ENCODE data around the gene POU6F2. TPM values are rescaled to one million over a fixed set of nuclear protein-coding genes. Genes with fewer than 3 reads are reported as not detected.

POU6F2 gene
- total and polyA plus RNA-seq, 2 of the 4 experiments (the other 2 are of a cell fraction), result not detected

DNA sequence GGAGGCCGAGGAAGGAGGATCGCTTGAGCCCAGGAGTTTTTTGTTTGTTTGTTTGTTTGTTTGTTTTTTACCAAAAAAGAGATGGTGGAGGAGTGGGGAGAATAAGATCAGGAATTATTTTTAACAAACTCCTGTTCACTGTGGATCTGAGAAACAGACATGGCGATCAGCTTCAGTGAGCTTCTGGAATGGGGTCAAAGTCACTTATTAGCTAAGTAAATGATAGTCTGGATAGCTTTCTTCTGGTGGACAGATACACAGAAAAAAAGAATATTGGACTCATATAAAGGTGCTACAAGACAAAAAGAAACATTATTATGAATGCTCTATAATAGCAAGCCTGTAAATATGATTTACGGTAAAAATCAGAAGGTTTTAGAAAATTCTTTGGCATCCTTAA lies 85.1 kb downstream of the POU6F2 start:
- Histone ChIP-seq H4K5ac (ENCODE audit: low read depth, low read length) (no peak overlapping the region), H3K36me3 (ENCODE audit: control insufficient read depth, insufficient read depth, low read length) (no peaks in the 10 kb centered on the region), H3K23ac (ENCODE audit: low read depth, low read length) (no peak overlapping the region), H3K4ac (ENCODE audit: low read depth, low read length) (no peak overlapping the region), H3K4me3 (ENCODE audit: insufficient read depth, low read depth, low read length) (no peak overlapping the region), H2BK5ac (ENCODE audit: low read depth, low read length, poor library complexity, severe bottlenecking) (no peak overlapping the region), H2BK120ac (ENCODE audit: low read depth, low read length) (no peak overlapping the region), H4K8ac (ENCODE audit: low read depth in 2 of 2, low read length in 2 of 2) (no peak overlapping the region), H3K9me3 (ENCODE audit: control insufficient read depth, insufficient read depth, low read length) (no peaks in the 10 kb centered on the region), H2AK5ac (ENCODE audit: low read depth, low read length) (no peak overlapping the region), H3K27ac (ENCODE audit: insufficient read depth, low read length) (no peak overlapping the region), H3K18ac (ENCODE audit: low read depth, low read length) (no peak overlapping the region), H2AFZ (replicated peaks; ENCODE audit: low read length, poor library complexity) (no peak overlapping the region), H3K79me1 (ENCODE audit: low read depth in 1 of 2, low read length in 2 of 2) (no peaks in the 10 kb centered on the region), H3K4me1 (ENCODE audit: control insufficient read depth, insufficient read depth, low read length) (no peaks in the 10 kb centered on the region), H3K4me2 (ENCODE audit: low read depth, low read length) (no peak overlapping the region), H2BK20ac (ENCODE audit: low read depth, low read length) (no peak overlapping the region), H4K20me1 (ENCODE audit: insufficient read depth, low read length) (no peaks in the 10 kb centered on the region), H3K9ac (ENCODE audit: low read depth, low read length) (no peak overlapping the region), H2BK15ac (ENCODE audit: low read depth, low read length) (no peak overlapping the region), H4K91ac (ENCODE audit: insufficient read depth, low read depth, low read length) (no peak overlapping the region), H3K56ac (ENCODE audit: extremely low read depth, insufficient read depth, low read length) (no peak overlapping the region), H3K27me3 (ENCODE audit: control insufficient read depth, insufficient read depth, low read length) (no peaks in the 10 kb centered on the region), H2AK9ac (replicated peaks; ENCODE audit: low read depth, low read length, poor library complexity) (no peak overlapping the region), H3K9me1 (ENCODE audit: insufficient read depth, low read length) (no peaks in the 10 kb centered on the region), H3K14ac (replicated peaks; ENCODE audit: low read depth, low read length) (no peak overlapping the region)
- DNase-seq (no peak), ATAC-seq (ENCODE audit: low read depth) (no peak)
- TF ChIP-seq POLR2A (IDR thresholded peaks at IDR 0.05; ENCODE audit: low read depth, low read length) (no peak), NFE2L2 (IDR thresholded peaks at IDR 0.05; ENCODE audit: low read depth, low read length) (no peak), FOS (IDR thresholded peaks at IDR 0.05; ENCODE audit: low read depth, low read length) (no peak), MXI1 (IDR thresholded peaks at IDR 0.05; ENCODE audit: borderline replicate concordance, low read depth, low read length) (no peak), CHD1 (IDR thresholded peaks at IDR 0.05; ENCODE audit: low read depth, low read length) (no peak), RAD21 (IDR thresholded peaks at IDR 0.05; ENCODE audit: low read length) (no peak), BHLHE40 (IDR thresholded peaks at IDR 0.05; ENCODE audit: low read depth, low read length) (no peak), SMC3 (IDR thresholded peaks at IDR 0.05; ENCODE audit: low read depth, low read length) (no peak), MAZ (IDR thresholded peaks at IDR 0.05; ENCODE audit: borderline replicate concordance, low read depth, low read length) (no peak), CEBPB (IDR thresholded peaks at IDR 0.05; ENCODE audit: low read depth, low read length) (no peak), RCOR1 (IDR thresholded peaks at IDR 0.05; ENCODE audit: insufficient replicate concordance, low read length) (no peak), RFX5 (IDR thresholded peaks at IDR 0.05; ENCODE audit: low read depth, low read length) (no peak), MAFK (IDR thresholded peaks at IDR 0.05; ENCODE audit: low read depth, low read length) (no peak)
- TF ChIP-seq, protein P1, sequence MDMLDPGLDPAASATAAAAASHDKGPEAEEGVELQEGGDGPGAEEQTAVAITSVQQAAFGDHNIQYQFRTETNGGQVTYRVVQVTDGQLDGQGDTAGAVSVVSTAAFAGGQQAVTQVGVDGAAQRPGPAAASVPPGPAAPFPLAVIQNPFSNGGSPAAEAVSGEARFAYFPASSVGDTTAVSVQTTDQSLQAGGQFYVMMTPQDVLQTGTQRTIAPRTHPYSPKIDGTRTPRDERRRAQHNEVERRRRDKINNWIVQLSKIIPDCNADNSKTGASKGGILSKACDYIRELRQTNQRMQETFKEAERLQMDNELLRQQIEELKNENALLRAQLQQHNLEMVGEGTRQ (IDR thresholded peaks at IDR 0.05; ENCODE audit: low read depth, low read length), result no peak
- TF ChIP-seq, protein P2, sequence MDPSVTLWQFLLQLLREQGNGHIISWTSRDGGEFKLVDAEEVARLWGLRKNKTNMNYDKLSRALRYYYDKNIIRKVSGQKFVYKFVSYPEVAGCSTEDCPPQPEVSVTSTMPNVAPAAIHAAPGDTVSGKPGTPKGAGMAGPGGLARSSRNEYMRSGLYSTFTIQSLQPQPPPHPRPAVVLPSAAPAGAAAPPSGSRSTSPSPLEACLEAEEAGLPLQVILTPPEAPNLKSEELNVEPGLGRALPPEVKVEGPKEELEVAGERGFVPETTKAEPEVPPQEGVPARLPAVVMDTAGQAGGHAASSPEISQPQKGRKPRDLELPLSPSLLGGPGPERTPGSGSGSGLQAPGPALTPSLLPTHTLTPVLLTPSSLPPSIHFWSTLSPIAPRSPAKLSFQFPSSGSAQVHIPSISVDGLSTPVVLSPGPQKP (IDR thresholded peaks at IDR 0.05; ENCODE audit: borderline replicate concordance, low read depth, low read length), result no peak
- TF ChIP-seq, protein P3, sequence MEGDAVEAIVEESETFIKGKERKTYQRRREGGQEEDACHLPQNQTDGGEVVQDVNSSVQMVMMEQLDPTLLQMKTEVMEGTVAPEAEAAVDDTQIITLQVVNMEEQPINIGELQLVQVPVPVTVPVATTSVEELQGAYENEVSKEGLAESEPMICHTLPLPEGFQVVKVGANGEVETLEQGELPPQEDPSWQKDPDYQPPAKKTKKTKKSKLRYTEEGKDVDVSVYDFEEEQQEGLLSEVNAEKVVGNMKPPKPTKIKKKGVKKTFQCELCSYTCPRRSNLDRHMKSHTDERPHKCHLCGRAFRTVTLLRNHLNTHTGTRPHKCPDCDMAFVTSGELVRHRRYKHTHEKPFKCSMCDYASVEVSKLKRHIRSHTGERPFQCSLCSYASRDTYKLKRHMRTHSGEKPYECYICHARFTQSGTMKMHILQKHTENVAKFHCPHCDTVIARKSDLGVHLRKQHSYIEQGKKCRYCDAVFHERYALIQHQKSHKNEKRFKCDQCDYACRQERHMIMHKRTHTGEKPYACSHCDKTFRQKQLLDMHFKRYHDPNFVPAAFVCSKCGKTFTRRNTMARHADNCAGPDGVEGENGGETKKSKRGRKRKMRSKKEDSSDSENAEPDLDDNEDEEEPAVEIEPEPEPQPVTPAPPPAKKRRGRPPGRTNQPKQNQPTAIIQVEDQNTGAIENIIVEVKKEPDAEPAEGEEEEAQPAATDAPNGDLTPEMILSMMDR (conservative IDR thresholded peaks at IDR 0.05; ENCODE audit: low read depth, low read length), result no peak
- WGBS, 2 experiments (ENCODE audit: extremely low coverage in 2 of 2, insufficient read length in 1 of 2), result no CpG with 5 or more reads among the region's 4 CpGs
- in situ Hi-C loops (cut with MboI; ENCODE audit: low sequenced_read_pairs), result no loop called here
- CTCF ChIA-PET, result no interaction called here
- no TSS peak for BruUV-seq (replicated peaks)
- POLR2A ChIA-PET (ENCODE audit: unreplicated experiment), result no interaction called here
- intact Hi-C loops (cut with micrococcal nuclease), result no loop called here
- dilution Hi-C loops (cut with HindIII; ENCODE audit: low sequenced_read_pairs, unreplicated experiment), result no loop called here

All from IMR-90 (cell line).